B cell (primary cell): Measurements from ENCODE around the gene CDH13. TPM values are rescaled to one million over a fixed set of nuclear protein-coding genes. Genes with fewer than 3 reads are reported as not detected.

Experiments used
- ATAC-seq: fragments of 200-7000 bp; cut with Tn5 transposase; one replicate; pipeline ENCODE4 v1.10.0; 2021; ENCODE audit warnings: low read depth, mild to moderate bottlenecking, moderate number of reproducible peaks, moderate library complexity
- CTCF ChIA-PET: fragments of 350-600 bp; sonication (Branson Sonifier 250); formaldehyde crosslinking; loops from one replicate; lab custom pipeline; 2021; ENCODE audit warnings: antibody characterized with exemption, inconsistent platforms; lab: Charles Lee
- POLR2A ChIA-PET: fragments of 350-600 bp; sonication (Branson Sonifier 250); formaldehyde crosslinking; loops from one replicate; lab custom pipeline; 2021; ENCODE audit warnings: antibody characterized with exemption; lab: Charles Lee
- DNase-seq: peaks from one replicate; pipeline ENCODE4 v3.0.0; 2013
- H2AFZ ChIP-seq: 2 replicates; pipeline ENCODE4 v1.6.1; 2012; ENCODE audit warnings: mild to moderate bottlenecking, low read depth, low read length; ENCODE audit not compliant: insufficient read depth, poor library complexity, severe bottlenecking
- H3K27ac ChIP-seq, 2 donors: 1 replicate in 1 of 2; 2 replicates in 1 of 2; pipeline ENCODE4 v1.5.1; 2012 to 2013; ENCODE audit warnings: low read length in 2 of 2, mild to moderate bottlenecking in 2 of 2, moderate library complexity in 1 of 2
- H3K27me3 ChIP-seq, 4 experiments: fragments of 200-600 bp in 1 of 4; sonication (generic) in 1 of 4; replicated peaks in 1 of 4; 1 replicate in 2 of 4; 2 replicates in 2 of 4; pipeline versions ENCODE4 v1.6.1 to v1.7.0; 2013 to 2016; ENCODE audit warnings: low read length in 3 of 4, mild to moderate bottlenecking in 2 of 4, mixed read lengths in 1 of 4, moderate library complexity in 1 of 4; ENCODE audit not compliant: insufficient read depth in 4 of 4, control insufficient read depth in 3 of 4; ENCODE audit errors: control extremely low read depth in 1 of 4
- H3K36me3 ChIP-seq, 2 experiments: replicated peaks in 1 of 2; 1 replicate in 1 of 2; 2 replicates in 1 of 2; pipeline versions ENCODE4 v1.6.1 to v1.7.1; 2013; ENCODE audit warnings: low read length in 1 of 2; ENCODE audit not compliant: insufficient read depth in 2 of 2, control insufficient read depth in 1 of 2; ENCODE audit errors: control extremely low read depth in 1 of 2, extremely low read depth in 1 of 2
- H3K4me1 ChIP-seq, 2 donors: fragments of 200-600 bp in 1 of 2; sonication (generic) in 1 of 2; 1 replicate in 1 of 2; 2 replicates in 1 of 2; pipeline versions ENCODE4 v1.5.1 to v1.6.1; 2013 to 2017; ENCODE audit warnings: low read length in 2 of 2; ENCODE audit not compliant: control insufficient read depth in 2 of 2, insufficient read depth in 2 of 2
- H3K4me2 ChIP-seq: replicated peaks from 2 replicates; pipeline ENCODE3; 2012; ENCODE audit warnings: mild to moderate bottlenecking, low read depth, low read length; ENCODE audit not compliant: poor library complexity, severe bottlenecking
- H3K4me3 ChIP-seq, 5 experiments: fragments of 200-600 bp in 1 of 5; sonication (generic) in 1 of 5; 1 replicate in 3 of 5; 2 replicates in 2 of 5; pipeline versions ENCODE4 v1.5.1 to v1.7.0; 2011 to 2016; ENCODE audit warnings: low read length in 4 of 5, mild to moderate bottlenecking in 4 of 5, low read depth in 2 of 5, control low read depth in 1 of 5, moderate library complexity in 1 of 5; ENCODE audit not compliant: insufficient read depth in 1 of 5; ENCODE audit errors: control extremely low read depth in 1 of 5, extremely low read depth in 1 of 5
- H3K79me2 ChIP-seq: fragments of 200-600 bp; sonication (generic); one replicate; pipeline ENCODE4 v1.6.0; 2016; ENCODE audit warnings: low read length; ENCODE audit not compliant: control insufficient read depth, insufficient read depth
- H3K9ac ChIP-seq: fragments of 200-600 bp; sonication (generic); 2 replicates; pipeline ENCODE4 v1.6.1; 2017; ENCODE audit warnings: mild to moderate bottlenecking, low read length, moderate library complexity
- H3K9me3 ChIP-seq, 3 donors: one replicate each; pipeline versions ENCODE4 v1.6.1 to v1.7.1; 2013; ENCODE audit warnings: low read length in 2 of 3; ENCODE audit not compliant: control insufficient read depth in 2 of 3, insufficient read depth in 1 of 3; ENCODE audit errors: control extremely low read depth in 1 of 3
- H4K20me1 ChIP-seq: 2 replicates; pipeline ENCODE4 v1.6.0; 2012; ENCODE audit warnings: mild to moderate bottlenecking, low read length; ENCODE audit not compliant: insufficient read depth, control insufficient read depth, poor library complexity, severe bottlenecking
- H3K27ac Mint-ChIP-seq: one replicate; pipeline ENCODE4 v1.8.0; 2021; ENCODE audit warnings: mixed read lengths
- H3K27me3 Mint-ChIP-seq: one replicate; pipeline ENCODE4 v1.8.0; 2021; ENCODE audit warnings: mixed read lengths
- H3K4me1 Mint-ChIP-seq: one replicate; pipeline ENCODE4 v1.8.0; 2021; ENCODE audit warnings: mixed read lengths
- H3K4me3 Mint-ChIP-seq: one replicate; pipeline ENCODE4 v1.8.0; 2021; ENCODE audit warnings: mixed read lengths
- H3K9me3 Mint-ChIP-seq: one replicate; pipeline ENCODE4 v1.8.0; 2022; ENCODE audit warnings: mixed read lengths; ENCODE audit not compliant: insufficient read depth
- EZH2 ChIP-seq: IDR thresholded peaks from 2 replicates; pipeline ENCODE4 v1.6.1; 2012; ENCODE audit warnings: borderline replicate concordance, low read depth, mild to moderate bottlenecking, moderate library complexity, low read length; ENCODE audit not compliant: insufficient read depth, poor library complexity, severe bottlenecking
- WGBS: methylation state at CpG from one replicate; pipeline ENCODE4 v1.1.5; 2013; ENCODE audit warnings: missing lambda C conversion rate; ENCODE audit not compliant: insufficient coverage; 5-methylcytosine and 5-hydroxymethylcytosine counted together
- intact Hi-C: fragments of 100-400 bp; cut with micrococcal nuclease; formaldehyde crosslinking; loops from one replicate; pipeline ENCODE4 v1.10.0; 2022
- polyA plus RNA-seq: library from polyadenylated mRNA; depleted of rRNA; stranded (reverse); fragments of >200 nt; gene quantifications from 2 replicates; pipeline ENCODE4 v1.2.3, GENCODE V29; 2012
- total RNA-seq, 2 donors: library from RNA; stranded (reverse); fragments of 120-200 nt in 1 of 2; gene quantifications; 1 replicate in 1 of 2; 2 replicates in 1 of 2; pipeline versions ENCODE4 v1.2.3 to v1.2.4, GENCODE V29; 2013 to 2022
- TF ChIP-seq, protein P1 (sequence below): fragments of 200-600 bp; IDR thresholded peaks from one replicate; pipeline ENCODE4 v1.8.0; 2022; ENCODE audit warnings: antibody characterized with exemption, mild to moderate bottlenecking

CDH13 gene
- total and polyA plus RNA-seq, 2 donors (not counting 1 experiment from before 2014, with no cell fraction given) = not detected

GRCh38 chr16:82630219-82630618 is 3.5 kb downstream of the CDH13 start:
- Mint-ChIP-seq H3K27me3 (peaks cover 45% of the 10 kb centered on the region), H3K4me3 (no peak overlapping the region), H3K9me3 (no peaks in the 10 kb centered on the region), H3K4me1 (no peaks in the 10 kb centered on the region), H3K27ac (no peak overlapping the region)
- Histone ChIP-seq H2AFZ (no peak overlapping the region), H3K4me2 (no peak overlapping the region), H3K27me3 (peaks cover 0 to 35% (median 15%) of the 10 kb centered on the region in 4 experiments), H3K4me1 (peaks cover 0 to 3% of the 10 kb centered on the region in 2 donors), H3K79me2 (no peaks in the 10 kb centered on the region), H3K9me3 (peaks cover 0 to 4% (median 0%) of the 10 kb centered on the region in 3 donors), H3K36me3 (no peaks in the 10 kb centered on the region), H3K4me3 (no peak overlapping the region), H3K9ac (no peak overlapping the region), H3K27ac (no peak overlapping the region), H4K20me1 (no peaks in the 10 kb centered on the region)
- intact Hi-C loops = no loop called here
- WGBS = no CpG with 5 or more reads among the region's 2 CpGs
- ChIA-PET CTCF (interaction anchor here (0.9 to 1.4 kb wide), 3 partner anchors 9 to 816 kb away, joined by 3 to 8 read pairs (median 4); no protein-coding TSS in a partner anchor), POLR2A (no interaction called here)
- TF ChIP-seq, protein P1, sequence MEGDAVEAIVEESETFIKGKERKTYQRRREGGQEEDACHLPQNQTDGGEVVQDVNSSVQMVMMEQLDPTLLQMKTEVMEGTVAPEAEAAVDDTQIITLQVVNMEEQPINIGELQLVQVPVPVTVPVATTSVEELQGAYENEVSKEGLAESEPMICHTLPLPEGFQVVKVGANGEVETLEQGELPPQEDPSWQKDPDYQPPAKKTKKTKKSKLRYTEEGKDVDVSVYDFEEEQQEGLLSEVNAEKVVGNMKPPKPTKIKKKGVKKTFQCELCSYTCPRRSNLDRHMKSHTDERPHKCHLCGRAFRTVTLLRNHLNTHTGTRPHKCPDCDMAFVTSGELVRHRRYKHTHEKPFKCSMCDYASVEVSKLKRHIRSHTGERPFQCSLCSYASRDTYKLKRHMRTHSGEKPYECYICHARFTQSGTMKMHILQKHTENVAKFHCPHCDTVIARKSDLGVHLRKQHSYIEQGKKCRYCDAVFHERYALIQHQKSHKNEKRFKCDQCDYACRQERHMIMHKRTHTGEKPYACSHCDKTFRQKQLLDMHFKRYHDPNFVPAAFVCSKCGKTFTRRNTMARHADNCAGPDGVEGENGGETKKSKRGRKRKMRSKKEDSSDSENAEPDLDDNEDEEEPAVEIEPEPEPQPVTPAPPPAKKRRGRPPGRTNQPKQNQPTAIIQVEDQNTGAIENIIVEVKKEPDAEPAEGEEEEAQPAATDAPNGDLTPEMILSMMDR = no peak
- no peak for TF ChIP-seq EZH2
- DNase-seq = no peak
- no peak for ATAC-seq

DNA sequence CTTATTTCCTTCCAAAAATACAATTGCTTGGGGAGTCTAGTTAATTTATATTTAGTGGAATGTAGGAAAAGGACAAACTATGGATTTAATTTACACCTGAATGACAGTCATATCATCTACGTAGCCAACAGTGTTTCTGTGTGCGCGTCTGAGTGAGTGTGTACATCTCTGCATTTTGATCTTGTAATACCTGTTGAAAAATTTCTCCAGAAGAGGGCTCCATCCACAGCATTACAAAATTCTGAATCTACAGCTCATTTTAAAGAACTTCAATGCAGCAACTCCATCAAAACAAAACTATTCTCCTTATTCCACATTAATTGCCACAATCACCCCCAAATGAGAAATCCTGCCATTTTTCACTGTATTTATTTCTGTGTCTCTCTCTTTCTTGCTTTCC is 3.9 kb downstream of the CDH13 start:
- intact Hi-C loops = no loop called here
- Histone ChIP-seq H3K9me3 (peaks cover 0 to 4% (median 0%) of the 10 kb centered on the region in 3 donors), H2AFZ (no peak overlapping the region), H3K9ac (no peak overlapping the region), H3K4me2 (no peak overlapping the region), H3K4me1 (peaks cover 0 to 3% of the 10 kb centered on the region in 2 donors), H3K36me3 (no peaks in the 10 kb centered on the region), H3K27me3 (peaks cover 0 to 35% (median 13%) of the 10 kb centered on the region in 4 experiments), H3K27ac (no peak overlapping the region), H3K4me3 (no peak overlapping the region), H4K20me1 (no peaks in the 10 kb centered on the region), H3K79me2 (no peaks in the 10 kb centered on the region)
- TF ChIP-seq EZH2 = no peak
- TF ChIP-seq, protein P1 = no peak
- CTCF ChIA-PET = interaction anchor here (0.9 to 1.4 kb wide), 3 partner anchors 10 to 816 kb away, joined by 3 to 8 read pairs (median 4); no protein-coding TSS in a partner anchor
- Mint-ChIP-seq H3K27me3 (peaks cover 41% of the 10 kb centered on the region), H3K4me3 (no peak overlapping the region), H3K9me3 (no peaks in the 10 kb centered on the region), H3K27ac (no peak overlapping the region), H3K4me1 (no peaks in the 10 kb centered on the region)
- DNase-seq (peak; percentile 13), ATAC-seq (no peak)
- POLR2A ChIA-PET = no interaction called here
- WGBS = 89% methylated on average over 3 of the region's 3 CpGs
